ENCODE data around the gene GPR55. TPM values are rescaled to one million over a fixed set of nuclear protein-coding genes. Genes with fewer than 3 reads are reported as not detected.

GPR55 gene
- total RNA-seq, 1 experiment from 2014 or later = not detected

GRCh38 chr2:230920167-230920566 is 4.9 kb downstream of the GPR55 start (continued):
- TF ChIP-seq REST (IDR thresholded peaks at IDR 0.05; ENCODE audit: low read depth) (no peak), EZH2phosphoT487 (IDR thresholded peaks at IDR 0.05; ENCODE audit: borderline replicate concordance) (no peak)

GRCh38 chr2:230919681-230920080 is 5.4 kb downstream of the GPR55 start:
- CTCF ChIA-PET = no interaction called here
- no peak for ATAC-seq

GRCh38 chr2:230919240-230919639 is 5.8 kb downstream of the GPR55 start:
- no peak overlapping the region for H3K9ac ChIP-seq (ENCODE audit: low read length)
- no peak overlapping the region for H3K27ac ChIP-seq (ENCODE audit: low read depth, low read length)
- no peaks in the 10 kb centered on the region for H3K79me2 ChIP-seq (ENCODE audit: insufficient read depth, low read length)
- no TSS peak for BruUV-seq (replicated peaks)
- RAD21 ChIA-PET (ENCODE audit: low non-redundant PET in 1 of 2, low total read pairs in 2 of 2, uncharacterized antibody in 2 of 2, unreplicated experiment in 2 of 2) = no interaction called here
- H3K4me1 ChIP-seq (ENCODE audit: control insufficient read depth in 1 of 2, insufficient read depth in 2 of 2, low read length in 2 of 2) = no peaks in the 10 kb centered on the region; a peak in 1 of 4 replicates
- CTCF ChIA-PET = no interaction called here
- no peaks in the 10 kb centered on the region for H3K9me2 ChIP-seq (ENCODE audit: insufficient read depth)
- POLR2A ChIA-PET = no interaction called here
- DNase-seq (ENCODE audit: low read depth, low spot score) = no peak
- H3K36me3 ChIP-seq (ENCODE audit: control insufficient read depth in 1 of 2, insufficient read depth in 2 of 2, low read length in 2 of 2) = no peaks in the 10 kb centered on the region
- H3K4me3 ChIP-seq (replicated peaks in 1 of 2; ENCODE audit: low read depth in 1 of 2, low read length in 2 of 2) = no peak overlapping the region
- no peak overlapping the region for H3K4me2 ChIP-seq (ENCODE audit: low read length)
- no peak overlapping the region for H2AFZ ChIP-seq (ENCODE audit: low read depth, low read length, poor library complexity, severe bottlenecking)
- H4K20me1 ChIP-seq (ENCODE audit: insufficient read depth) = no peaks in the 10 kb centered on the region
- ATAC-seq = no peak
- no peaks in the 10 kb centered on the region for H3K9me3 ChIP-seq (ENCODE audit: control insufficient read depth in 1 of 2, insufficient read depth in 1 of 2, low read depth in 1 of 2, low read length in 2 of 2)
- H3K27me3 ChIP-seq (ENCODE audit: insufficient read depth, low read length) = no peaks in the 10 kb centered on the region
- intact Hi-C loops (cut with micrococcal nuclease) = no loop called here
- TF ChIP-seq SP1 (IDR thresholded peaks at IDR 0.05; ENCODE audit: low read depth) (no peak), CBX3 (IDR thresholded peaks at IDR 0.05; ENCODE audit: low read depth) (no peak), ELF1 (IDR thresholded peaks at IDR 0.05; ENCODE audit: borderline replicate concordance, low read depth) (no peak), FOSL1 (IDR thresholded peaks at IDR 0.05; ENCODE audit: low read depth) (no peak), ZNF274 (IDR thresholded peaks at IDR 0.05; ENCODE audit: low read depth, low read length) (no peak), TCF7L2 (IDR thresholded peaks at IDR 0.05; ENCODE audit: borderline replicate concordance, extremely low read depth, insufficient read depth, insufficient read length) (no peak), REST (IDR thresholded peaks at IDR 0.05; ENCODE audit: low read depth) (no peak)

More at GRCh38 chr2:230919681-230920080, 5.4 kb downstream of the GPR55 start:
- no peaks in the 10 kb centered on the region for H3K9me3 ChIP-seq (ENCODE audit: control insufficient read depth in 1 of 2, insufficient read depth in 1 of 2, low read depth in 1 of 2, low read length in 2 of 2)
- intact Hi-C loops (cut with micrococcal nuclease) = no loop called here
- H2AFZ ChIP-seq (ENCODE audit: low read depth, low read length, poor library complexity, severe bottlenecking) = no peak overlapping the region
- no peak overlapping the region for H3K4me2 ChIP-seq (ENCODE audit: low read length)
- RAD21 ChIA-PET (ENCODE audit: low non-redundant PET in 1 of 2, low total read pairs in 2 of 2, uncharacterized antibody in 2 of 2, unreplicated experiment in 2 of 2) = no interaction called here
- no peaks in the 10 kb centered on the region for H3K9me2 ChIP-seq (ENCODE audit: insufficient read depth)
- H3K79me2 ChIP-seq (ENCODE audit: insufficient read depth, low read length) = no peaks in the 10 kb centered on the region
- TF ChIP-seq ZFX (IDR thresholded peaks at IDR 0.05) (no peak), EZH2 (IDR thresholded peaks at IDR 0.05) (no peak), RAD21 (IDR thresholded peaks at IDR 0.05; ENCODE audit: low read depth) (no peak)
- no peak for DNase-seq (ENCODE audit: low read depth, low spot score)
- H3K27ac ChIP-seq (ENCODE audit: low read depth, low read length) = no peak overlapping the region
- no TSS peak for BruUV-seq (replicated peaks)
- H3K27me3 ChIP-seq (ENCODE audit: insufficient read depth, low read length) = no peaks in the 10 kb centered on the region
- no peak overlapping the region for H3K4me3 ChIP-seq (replicated peaks in 1 of 2; ENCODE audit: low read depth in 1 of 2, low read length in 2 of 2)
- H4K20me1 ChIP-seq (ENCODE audit: insufficient read depth) = no peaks in the 10 kb centered on the region
- POLR2A ChIA-PET = no interaction called here
- no peaks in the 10 kb centered on the region; a peak in 1 of 4 replicates for H3K4me1 ChIP-seq (ENCODE audit: control insufficient read depth in 1 of 2, insufficient read depth in 2 of 2, low read length in 2 of 2)
- no peaks in the 10 kb centered on the region for H3K36me3 ChIP-seq (ENCODE audit: control insufficient read depth in 1 of 2, insufficient read depth in 2 of 2, low read length in 2 of 2)
- no peak overlapping the region for H3K9ac ChIP-seq (ENCODE audit: low read length)

Measured in HCT116 (cell line).